SK-N-SH treated with all-trans-retinoic acid at 6 μM for 48 hours (cell line): Measurements from ENCODE around the gene THNSL1.

Source experiments
- ESRRG ChIP-seq: fragments of 250-450 bp; sonication (Bioruptor Pico); IDR thresholded peaks from 2 replicates; pipeline ENCODE4 v1.6.1; 2021; ENCODE audit warnings: mild to moderate bottlenecking
- PATZ1 ChIP-seq: fragments of 250-450 bp; sonication (Bioruptor Pico); IDR thresholded peaks from 2 replicates; pipeline ENCODE4 v1.8.0; 2020; ENCODE audit warnings: mild to moderate bottlenecking, moderate library complexity, borderline replicate concordance
- SNAI2 ChIP-seq: fragments of 250-450 bp; sonication (Bioruptor Pico); IDR thresholded peaks from 2 replicates; pipeline ENCODE4 v1.5.0; 2020; ENCODE audit warnings: mild to moderate bottlenecking, moderate library complexity
- ZFP30 ChIP-seq: fragments of 450-650 bp; formaldehyde crosslinking; IDR thresholded peaks from 2 replicates; pipeline ENCODE4 v1.5.0; 2022; ENCODE audit warnings: mild to moderate bottlenecking, moderate library complexity
- ZNF70 ChIP-seq: fragments of 450-650 bp; formaldehyde crosslinking; IDR thresholded peaks from 2 replicates; pipeline ENCODE4 v1.5.0; 2020; ENCODE audit warnings: mild to moderate bottlenecking, moderate library complexity
- ZNF8 ChIP-seq: fragments of 450-650 bp; formaldehyde crosslinking; IDR thresholded peaks from 2 replicates; pipeline ENCODE4 v1.5.0; 2020; ENCODE audit warnings: mild to moderate bottlenecking, moderate library complexity

- TF ChIP-seq SNAI2 (CRISPR knock-in tag) (no peak), PATZ1 (CRISPR knock-in tag) (no peak), ZNF8 (CRISPR knock-in tag) (no peak), ZFP30 (no peak), ZNF70 (CRISPR knock-in tag) (no peak), ESRRG (peak; percentile 76; the same call in 1 of the 2 replicates)
Measured at GRCh38 chr10:25014579-25014978, 1.8 kb upstream of the THNSL1 start.
